GM19035 (cell line): ENCODE results near the gene CELF2.
"Not testable (repeated sequence)": the region's sequence is repeated elsewhere in the genome, so short reads cannot be mapped to it uniquely, and the experiment has no call there.

ENCODE experiments used
- ATAC-seq: cut with Tn5 transposase; IDR thresholded peaks from one replicate; pipeline ENCODE4 v1.9.1; 2021; ENCODE audit not compliant: unreplicated experiment

Gene CELF2

DNA sequence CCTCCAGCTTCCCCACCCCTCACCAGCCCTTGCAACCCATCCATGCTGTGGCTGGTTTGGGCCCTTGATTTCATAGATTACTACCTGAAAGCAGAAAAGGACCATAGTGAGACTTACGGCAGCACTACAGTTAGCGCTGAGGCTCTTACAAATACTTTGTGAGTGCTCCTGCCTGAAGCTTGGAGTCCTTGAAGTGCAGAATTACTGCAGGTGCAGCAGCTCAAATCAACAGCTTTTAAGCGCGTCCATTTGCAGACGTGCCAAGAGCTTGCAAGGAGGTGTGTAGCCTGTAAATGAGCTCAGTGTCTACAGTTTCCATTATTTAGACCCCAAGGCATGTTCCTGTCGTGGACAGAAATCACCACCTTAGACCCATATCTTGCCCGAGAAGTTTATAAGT lies 103.0 kb downstream of the CELF2 start:
- ATAC-seq, result no peak

DNA sequence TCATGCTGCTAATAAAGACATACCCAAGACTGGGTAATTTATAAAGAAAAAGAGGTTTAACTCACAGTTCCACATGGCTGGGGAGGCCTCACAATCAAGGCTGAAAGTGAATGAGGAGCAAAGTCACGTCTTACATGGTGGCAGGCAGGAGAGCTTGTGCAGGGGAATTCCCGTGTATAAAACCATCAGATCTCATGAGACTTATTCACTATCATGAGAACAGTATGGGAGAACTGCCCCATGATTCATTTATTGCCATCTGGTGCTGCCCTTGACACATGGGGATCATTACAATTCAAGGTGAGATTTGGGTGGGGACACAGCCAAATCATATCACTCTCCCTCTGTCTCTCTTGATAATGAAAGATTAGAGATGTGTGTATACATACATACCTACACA lies 106.2 kb downstream of the CELF2 start:
- ATAC-seq, result not testable (repeated sequence)

DNA sequence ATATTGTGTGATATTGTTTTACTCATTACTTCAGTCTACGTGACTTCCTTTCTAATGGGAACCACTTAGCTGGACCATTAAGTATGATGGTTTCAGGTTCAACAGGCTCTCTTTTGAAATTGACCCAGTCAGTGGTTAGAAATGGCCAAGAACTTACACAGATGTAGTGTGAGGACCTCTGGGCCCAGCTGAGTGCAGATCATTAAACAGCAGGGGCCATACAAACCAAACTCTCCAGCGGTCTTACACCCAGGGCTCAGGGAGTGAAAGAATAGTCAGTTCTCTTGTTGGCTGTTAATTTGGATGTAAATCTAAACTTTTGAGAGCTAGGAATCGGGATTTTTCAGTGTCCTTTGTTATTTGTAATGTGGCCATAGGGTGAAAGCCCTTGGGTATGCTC lies 107.3 kb downstream of the CELF2 start:
- no peak for ATAC-seq

DNA sequence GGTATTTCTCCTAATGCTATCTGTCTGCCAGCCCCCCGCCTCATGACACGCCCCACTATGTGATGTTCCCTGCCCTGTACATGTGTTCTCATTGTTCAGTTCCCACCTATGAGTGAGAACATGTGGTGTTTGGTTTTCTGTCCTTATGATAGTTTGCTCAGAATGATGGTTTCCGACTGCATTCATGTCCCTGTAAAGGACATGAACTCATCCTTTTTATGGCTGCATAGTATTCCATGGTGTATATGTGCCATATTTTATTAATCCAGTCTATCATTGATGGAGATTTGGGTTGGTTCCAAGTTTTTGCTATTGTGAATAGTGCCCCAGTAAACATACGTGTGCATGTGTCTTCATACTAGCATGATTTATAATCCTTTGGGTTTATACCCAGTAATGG lies 109.3 kb downstream of the CELF2 start:
- not testable (repeated sequence) for ATAC-seq

GRCh38 chr10:11131112-11131639 lies 113.5 kb downstream of the CELF2 start:
- no peak for ATAC-seq

GRCh38 chr10:11134411-11134810 lies 116.7 kb downstream of the CELF2 start:
- no peak for ATAC-seq

- ATAC-seq, result no peak
Observed at GRCh38 chr10:11135709-11136108, 118.0 kb downstream of the CELF2 start.

- no peak for ATAC-seq
Observed at GRCh38 chr10:11138314-11139033, 120.8 kb downstream of the CELF2 start.

DNA sequence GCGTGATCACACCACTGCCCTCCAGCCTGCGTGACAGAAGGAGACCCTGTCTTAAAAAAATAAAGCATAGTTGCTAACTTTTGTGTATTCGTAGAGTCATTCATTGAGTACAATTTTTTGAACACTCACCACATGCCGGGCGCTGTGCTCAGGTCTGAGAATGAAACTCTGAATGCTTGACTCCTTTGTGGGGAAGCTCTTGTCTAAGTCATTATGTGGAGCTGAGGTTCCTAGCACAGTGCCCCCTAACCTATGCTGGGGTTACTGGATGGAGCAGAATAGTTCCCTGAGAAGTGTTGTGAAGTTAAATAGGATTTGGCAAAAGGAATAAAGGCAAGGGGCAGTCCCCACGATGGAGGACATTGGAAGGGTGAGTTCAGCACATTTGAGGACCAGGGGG lies 123.3 kb downstream of the CELF2 start:
- no peak for ATAC-seq

DNA sequence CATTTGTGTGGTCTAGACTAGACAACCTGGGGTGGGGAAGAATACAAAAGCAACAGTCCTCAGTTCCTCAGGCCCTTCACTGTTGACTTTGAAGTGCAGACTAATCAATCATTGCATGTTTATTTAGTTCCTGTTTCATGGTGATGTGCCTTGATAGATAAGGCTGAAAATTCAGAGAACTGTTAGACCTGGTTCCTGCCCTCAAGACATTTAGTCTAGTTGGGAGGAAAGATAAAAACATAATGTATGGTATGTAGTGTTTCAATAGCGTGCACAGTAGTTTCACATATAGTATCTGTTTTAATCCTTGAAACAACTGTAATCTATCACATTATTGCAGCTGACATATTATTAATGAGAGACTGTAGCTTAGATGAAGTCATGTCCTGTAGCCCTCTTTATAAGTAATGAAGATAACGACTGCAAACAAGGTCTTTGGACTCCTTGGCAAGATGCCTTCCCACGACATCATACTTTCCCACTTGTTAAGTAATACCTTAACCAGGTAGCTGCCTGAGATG lies 124.0 kb downstream of the CELF2 start:
- no peak for ATAC-seq

DNA sequence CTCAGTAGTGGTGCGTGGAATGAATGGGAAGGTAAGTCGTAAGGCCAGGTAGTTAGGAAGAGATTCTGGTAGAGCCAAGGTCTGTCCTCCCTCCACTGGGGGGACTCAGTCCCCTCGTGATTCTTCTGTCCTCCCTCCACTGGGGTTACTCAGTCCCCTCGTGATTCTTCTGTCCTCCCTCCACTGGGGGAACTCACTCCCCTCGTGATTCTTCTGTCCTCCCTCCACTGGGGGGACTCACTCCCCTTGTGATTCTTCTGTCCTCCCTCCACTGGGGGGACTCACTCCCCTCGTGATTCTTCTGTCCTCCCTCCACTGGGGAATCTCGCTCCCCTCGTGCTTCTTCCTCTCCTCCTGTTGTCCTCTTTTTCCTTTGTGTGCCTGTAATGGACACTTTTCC lies 125.1 kb downstream of the CELF2 start:
- ATAC-seq, result no peak

DNA sequence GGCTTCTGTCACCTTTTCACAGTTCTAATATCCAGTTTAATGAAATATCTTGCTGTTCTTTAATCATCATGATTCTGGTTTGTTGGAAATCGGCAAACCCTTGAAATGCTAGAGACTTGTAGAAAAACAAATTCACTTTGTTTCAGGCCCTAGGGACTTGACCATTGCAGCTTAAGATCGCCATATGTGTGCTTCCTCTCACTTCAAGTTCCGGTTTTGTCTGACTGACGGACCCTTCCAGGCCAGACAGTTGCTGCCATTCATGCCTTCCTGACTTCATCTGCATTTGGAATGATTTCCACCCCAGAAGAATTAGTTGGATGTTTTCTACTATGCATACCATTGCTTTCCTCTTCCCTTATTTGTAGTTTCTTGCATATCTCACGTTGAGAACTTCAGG lies 125.6 kb downstream of the CELF2 start:
- ATAC-seq, result no peak

DNA sequence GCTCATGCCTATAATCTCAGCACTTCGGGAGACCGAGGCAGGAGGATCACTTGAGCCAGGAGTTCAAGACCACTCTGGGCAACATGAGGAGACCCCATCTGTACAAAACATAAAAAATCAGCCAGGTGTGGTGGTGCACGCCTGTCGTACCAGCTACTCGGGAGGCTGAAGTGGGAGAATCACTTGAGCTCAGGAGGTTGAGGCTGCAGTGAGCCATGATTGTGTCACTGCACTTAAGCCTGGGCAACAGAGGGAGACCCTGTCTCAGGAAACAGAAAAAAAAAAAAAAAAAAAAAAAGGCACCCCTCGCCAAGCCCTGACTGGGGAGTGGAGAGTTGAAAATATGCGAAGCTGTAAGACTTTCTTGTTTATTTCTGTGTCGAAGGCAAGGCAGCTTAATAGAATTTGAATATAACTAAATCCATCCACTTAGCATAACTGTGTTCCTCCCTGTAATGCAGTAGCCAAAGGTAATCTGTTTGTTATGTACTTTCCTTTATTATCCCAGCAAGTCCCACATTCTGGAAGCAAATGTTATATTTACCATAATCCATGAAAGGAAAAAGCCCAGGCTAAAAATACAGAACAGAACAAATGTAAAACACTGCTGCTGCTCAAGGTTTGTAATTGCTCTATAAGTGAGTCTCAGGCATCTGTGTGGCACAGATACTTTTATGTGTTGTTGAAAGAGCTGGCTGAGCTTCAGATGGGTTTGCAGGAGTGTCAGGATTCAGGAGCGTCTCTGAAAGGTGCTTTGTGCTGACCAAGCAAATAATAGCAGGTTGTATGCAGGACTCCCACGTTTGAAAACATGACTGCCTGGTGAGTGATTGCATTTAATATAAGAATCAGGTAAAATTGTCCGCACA lies 127.2 kb downstream of the CELF2 start:
- ATAC-seq, result peak; percentile 26

DNA sequence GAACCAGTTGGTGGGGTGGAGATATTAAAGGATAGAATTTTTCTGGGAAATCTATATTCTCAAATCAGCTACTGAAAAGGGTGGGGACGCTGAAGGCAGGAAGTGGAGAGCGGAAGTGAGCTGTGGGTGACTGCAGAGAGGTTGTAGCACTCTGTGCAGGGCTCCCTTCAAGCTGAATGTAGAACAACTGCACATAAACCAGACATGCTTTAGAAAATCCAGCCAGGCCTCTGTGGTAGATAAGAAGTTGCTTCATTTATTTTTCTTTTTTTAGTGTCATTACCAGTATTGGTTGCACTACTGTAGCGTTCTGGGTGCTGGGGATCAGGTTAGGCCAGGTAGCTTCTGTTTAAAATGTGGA lies 127.8 kb downstream of the CELF2 start:
- peak; percentile 86 for ATAC-seq

DNA sequence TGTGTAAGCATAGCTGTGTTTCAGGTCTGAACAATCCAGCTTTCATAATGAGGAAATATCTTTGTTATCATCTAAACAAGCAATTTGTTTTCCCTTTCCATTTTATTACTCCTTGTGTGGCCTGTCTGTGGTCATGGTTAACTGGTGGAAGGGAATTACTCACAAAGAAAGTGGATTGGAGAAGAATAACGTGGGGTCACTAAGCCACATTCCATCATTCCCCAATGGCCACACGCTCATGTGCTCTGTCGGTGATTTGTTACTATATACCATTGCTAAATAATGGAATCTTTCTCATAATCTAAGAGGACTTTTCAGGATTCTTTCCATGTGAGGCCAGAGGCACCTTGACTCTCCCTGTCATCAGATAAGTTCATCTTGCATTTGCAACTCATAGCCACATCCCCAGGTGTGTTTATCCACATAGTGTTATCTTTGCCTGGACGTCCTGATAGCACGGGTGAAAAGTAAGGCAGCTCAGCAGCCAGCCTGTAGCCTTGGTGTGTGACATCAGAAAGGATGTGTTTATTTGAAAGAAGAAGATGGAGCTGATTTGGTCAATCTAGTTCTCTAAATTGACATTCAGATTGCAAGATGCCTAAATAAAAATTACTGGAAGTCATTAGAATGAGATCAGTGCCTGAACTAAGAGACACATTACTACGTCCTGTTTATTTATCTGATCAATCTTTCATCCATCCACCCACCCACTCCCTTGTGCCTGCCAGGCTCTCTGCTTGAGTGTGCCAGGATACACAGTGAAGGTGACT lies 128.9 kb downstream of the CELF2 start:
- no peak for ATAC-seq

DNA sequence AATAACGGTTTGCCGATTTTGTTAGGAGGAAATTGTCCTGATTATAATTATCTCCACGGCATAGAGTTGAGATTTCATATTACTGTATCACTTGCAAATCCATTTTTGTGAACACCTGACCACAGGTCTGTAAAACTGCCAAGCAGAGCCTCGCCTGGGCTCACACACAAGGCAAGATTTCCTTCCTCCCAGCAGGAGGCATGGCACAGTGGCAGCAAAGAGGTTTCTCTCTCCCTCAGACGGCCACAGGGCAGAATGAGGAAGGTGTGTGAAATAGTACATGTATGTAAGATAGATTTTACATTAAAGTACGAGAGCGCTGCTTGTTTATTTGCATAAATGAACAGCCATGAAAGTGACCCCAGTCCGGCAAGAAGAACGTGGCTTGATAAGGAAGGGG lies 130.1 kb downstream of the CELF2 start:
- no peak for ATAC-seq

- ATAC-seq, result no peak
Observed at GRCh38 chr10:11148142-11149028, 130.7 kb downstream of the CELF2 start.

DNA sequence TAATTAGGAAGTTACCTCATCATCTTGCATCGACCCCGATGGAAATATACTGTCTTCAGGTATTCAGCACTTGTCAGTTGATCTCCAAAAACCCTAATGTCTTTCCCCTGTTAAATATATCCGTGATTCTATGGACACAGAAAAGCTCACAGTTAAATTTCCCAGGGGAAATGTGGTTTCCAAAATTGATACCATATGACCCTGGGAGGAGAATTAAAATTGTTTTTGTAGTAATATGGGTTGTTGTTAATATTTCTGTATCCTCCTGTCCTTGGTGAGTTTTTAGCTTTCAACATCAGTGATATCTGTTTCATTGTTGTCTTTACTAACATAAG lies 132.1 kb downstream of the CELF2 start:
- ATAC-seq, result no peak

GRCh38 chr10:11150231-11150731 lies 132.6 kb downstream of the CELF2 start:
- ATAC-seq, result no peak

GRCh38 chr10:11150879-11151415 lies 133.3 kb downstream of the CELF2 start:
- ATAC-seq, result no peak
